OCI-LY7 (cell line): Measurements from ENCODE around the gene SOCS7.

Experiments used
- EZH2phosphoT487 ChIP-seq: fragments of 200-600 bp; sonication (generic); IDR thresholded peaks from 2 replicates; pipeline ENCODE4 v1.6.1; 2018; ENCODE audit warnings: low read depth, borderline replicate concordance, mild to moderate bottlenecking, mixed run types, antibody characterized with exemption, low read length, moderate library complexity, mixed read lengths
- TF ChIP-seq, protein P1 (sequence below): fragments of 200-600 bp; sonication (generic); conservative IDR thresholded peaks from 2 replicates; pipeline ENCODE4 v1.5.1; 2014; ENCODE audit warnings: mild to moderate bottlenecking, antibody characterized with exemption, low read length, moderate library complexity, mixed read lengths

DNA sequence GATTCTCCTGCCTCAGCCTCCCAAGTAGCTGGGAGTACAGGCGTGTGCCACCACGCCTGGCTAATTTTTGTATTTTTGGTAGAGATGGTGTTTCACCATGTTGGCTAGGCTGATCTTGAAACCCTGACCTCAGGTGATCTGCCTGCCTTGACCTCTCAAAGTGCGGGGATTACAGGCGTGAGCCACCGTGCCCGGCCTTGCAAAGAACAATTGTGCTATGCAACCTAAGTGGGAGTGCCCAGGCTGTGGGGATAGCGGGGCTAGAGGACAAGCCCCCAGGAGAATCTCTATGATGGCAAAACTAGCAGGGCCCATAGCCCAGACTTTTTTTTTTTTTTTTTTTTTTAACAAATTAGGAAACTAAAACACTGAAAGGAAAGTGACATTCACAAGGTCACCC is 5.9 kb upstream of the SOCS7 start:
- TF ChIP-seq, protein P1, sequence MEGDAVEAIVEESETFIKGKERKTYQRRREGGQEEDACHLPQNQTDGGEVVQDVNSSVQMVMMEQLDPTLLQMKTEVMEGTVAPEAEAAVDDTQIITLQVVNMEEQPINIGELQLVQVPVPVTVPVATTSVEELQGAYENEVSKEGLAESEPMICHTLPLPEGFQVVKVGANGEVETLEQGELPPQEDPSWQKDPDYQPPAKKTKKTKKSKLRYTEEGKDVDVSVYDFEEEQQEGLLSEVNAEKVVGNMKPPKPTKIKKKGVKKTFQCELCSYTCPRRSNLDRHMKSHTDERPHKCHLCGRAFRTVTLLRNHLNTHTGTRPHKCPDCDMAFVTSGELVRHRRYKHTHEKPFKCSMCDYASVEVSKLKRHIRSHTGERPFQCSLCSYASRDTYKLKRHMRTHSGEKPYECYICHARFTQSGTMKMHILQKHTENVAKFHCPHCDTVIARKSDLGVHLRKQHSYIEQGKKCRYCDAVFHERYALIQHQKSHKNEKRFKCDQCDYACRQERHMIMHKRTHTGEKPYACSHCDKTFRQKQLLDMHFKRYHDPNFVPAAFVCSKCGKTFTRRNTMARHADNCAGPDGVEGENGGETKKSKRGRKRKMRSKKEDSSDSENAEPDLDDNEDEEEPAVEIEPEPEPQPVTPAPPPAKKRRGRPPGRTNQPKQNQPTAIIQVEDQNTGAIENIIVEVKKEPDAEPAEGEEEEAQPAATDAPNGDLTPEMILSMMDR: no peak
- no peak for TF ChIP-seq EZH2phosphoT487
